Stimulated activated CD8-positive, alpha-beta memory T cell treated with anti-CD3 and anti-CD28 coated beads, Interleukin-12 subunit alpha, Interleukin-12 subunit beta, amount 100 ng/mL, for 1 hour (primary cell): ENCODE data around the gene C5AR2.
"Not testable (repeated sequence)": the region's sequence is repeated elsewhere in the genome, so short reads cannot be mapped to it uniquely, and the experiment has no call there.

Experiments used
- DNase-seq: peaks from one replicate; pipeline ENCODE4 v3.0.0-alpha.2; 2020; ENCODE audit warnings: low read depth

Gene C5AR2

GRCh38 chr19:47323872-47324271 lies 8.1 kb upstream of the C5AR2 start:
- no peak for DNase-seq

- DNase-seq, result no peak
Observed at GRCh38 chr19:47324502-47324901, 7.5 kb upstream of the C5AR2 start.

- DNase-seq, result no peak
Observed at GRCh38 chr19:47330466-47330869, 1.5 kb upstream of the C5AR2 start.

GRCh38 chr19:47331490-47331889 lies 485 bp upstream of the C5AR2 start:
- DNase-seq, result no peak

- DNase-seq, result not testable (repeated sequence)
Observed at GRCh38 chr19:47336765-47337718, 5.1 kb downstream of the C5AR2 start.

- DNase-seq, result no peak
Observed at GRCh38 chr19:47339196-47339880, 7.4 kb downstream of the C5AR2 start.

GRCh38 chr19:47340477-47341208 lies 8.7 kb downstream of the C5AR2 start:
- no peak for DNase-seq

GRCh38 chr19:47341734-47342133 lies 9.8 kb downstream of the C5AR2 start:
- DNase-seq, result no peak

GRCh38 chr19:47343194-47343802 lies 11.3 kb downstream of the C5AR2 start:
- DNase-seq, result no peak

- no peak for DNase-seq
Observed at GRCh38 chr19:47344425-47344824, 12.4 kb downstream of the C5AR2 start.

GRCh38 chr19:47346024-47346423 lies 14.0 kb downstream of the C5AR2 start:
- not testable (repeated sequence) for DNase-seq

- peak; percentile 99 for DNase-seq
Observed at GRCh38 chr19:47348819-47349795, 17.1 kb downstream of the C5AR2 start, which contains the start of gene DHX34. Gene DHX34 (plus strand): TSS chr19:47349315. CDS start chr19:47353031, 3,716 bp downstream.

GRCh38 chr19:47350630-47351029 lies 18.7 kb downstream of the C5AR2 start:
- no peak for DNase-seq

- DNase-seq, result no peak
Observed at GRCh38 chr19:47351548-47351947, 19.6 kb downstream of the C5AR2 start.

GRCh38 chr19:47352095-47352494 lies 20.1 kb downstream of the C5AR2 start:
- DNase-seq, result no peak

- DNase-seq, result no peak
Observed at GRCh38 chr19:47353307-47353712, 21.3 kb downstream of the C5AR2 start.

- DNase-seq, result no peak
Observed at GRCh38 chr19:47356900-47357299, 24.9 kb downstream of the C5AR2 start.

- no peak for DNase-seq
Observed at GRCh38 chr19:47357788-47358680, 26.1 kb downstream of the C5AR2 start.

- DNase-seq, result no peak
Observed at GRCh38 chr19:47358936-47359335, 27.0 kb downstream of the C5AR2 start.

GRCh38 chr19:47362321-47362720 lies 30.3 kb downstream of the C5AR2 start:
- DNase-seq, result no peak
